Body of pancreas (tissue), 4 donors: ENCODE measurements around the gene LZTS3.

ENCODE experiments used
- CTCF ChIP-seq, 7 experiments: fragments of 450-650 bp in 4 of 7; fragments of 200-600 bp in 3 of 7; sonication (generic) in 3 of 7; IDR thresholded peaks; one replicate each; pipeline ENCODE4 v1.5.1; 2016 to 2019; ENCODE audit warnings: antibody characterized with exemption in 7 of 7
- POLR2A ChIP-seq, 3 donors: fragments of 450-650 bp; IDR thresholded peaks; one replicate each; pipeline ENCODE4 v1.6.1; 2016; ENCODE audit warnings: antibody characterized with exemption in 3 of 3, mild to moderate bottlenecking in 2 of 3

DNA sequence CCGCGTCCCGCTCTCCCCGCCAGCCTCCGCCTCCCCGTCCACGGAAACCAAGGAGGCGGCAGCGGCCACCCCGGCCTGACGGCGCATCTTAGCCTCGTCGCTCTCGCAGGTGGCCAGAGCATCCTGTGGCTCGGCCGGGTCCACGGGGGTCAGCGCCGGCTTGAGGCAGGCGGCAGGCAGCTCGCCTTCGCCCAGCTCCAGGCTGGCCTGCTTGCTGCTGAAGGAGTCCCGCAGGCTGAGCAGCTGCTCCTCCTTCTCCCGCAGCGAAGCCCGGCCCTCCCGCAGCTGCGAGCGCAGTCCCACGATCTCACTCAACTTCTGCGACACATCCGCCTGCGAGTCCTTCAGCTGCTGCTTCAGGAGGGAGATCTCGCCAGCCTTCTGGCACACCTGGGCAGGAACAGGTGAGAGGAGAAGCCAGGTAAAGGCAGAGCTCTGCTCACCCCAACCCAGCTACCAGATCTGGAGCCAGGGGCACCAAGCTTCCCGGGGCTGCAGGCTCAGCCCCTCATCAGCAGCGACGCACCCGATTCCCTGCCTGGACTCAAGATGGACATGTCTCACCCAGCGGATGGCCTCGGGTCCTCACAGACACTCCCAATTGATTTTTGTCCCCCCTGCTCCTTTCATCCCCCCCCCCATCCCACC, 8.5 kb downstream of the LZTS3 start:
- no peak for TF ChIP-seq CTCF (IDR thresholded peaks at IDR 0.05)
- TF ChIP-seq POLR2A (IDR thresholded peaks at IDR 0.05) = no peak
